H9 (cell line): ENCODE results near the gene SEMA4D. TPM values are rescaled to one million over a fixed set of nuclear protein-coding genes. Genes with fewer than 3 reads are reported as not detected.

ENCODE experiments used
- DNase-seq: peaks from one replicate; pipeline ENCODE4 v3.0.0-alpha.2; 2017
- H2AFZ ChIP-seq: one replicate; pipeline ENCODE4 v1.6.1; 2013; ENCODE audit warnings: mild to moderate bottlenecking, low read length, control low read depth, moderate library complexity
- H2AK5ac ChIP-seq: 2 replicates; pipeline ENCODE4 v1.6.1; 2013; ENCODE audit warnings: low read length, control low read depth, mixed read lengths; ENCODE audit not compliant: insufficient read length
- H2BK120ac ChIP-seq: one replicate; pipeline ENCODE4 v1.6.1; 2013; ENCODE audit warnings: low read depth, mild to moderate bottlenecking, low read length, control low read depth, inconsistent platforms; ENCODE audit not compliant: poor library complexity, severe bottlenecking
- H2BK12ac ChIP-seq: 2 replicates; pipeline ENCODE4 v1.6.1; 2013; ENCODE audit warnings: low read length, control low read depth, mixed read lengths, low read depth; ENCODE audit not compliant: insufficient read length
- H2BK15ac ChIP-seq: 2 replicates; pipeline ENCODE4 v1.6.1; 2013; ENCODE audit warnings: low read depth, low read length, control low read depth
- H2BK20ac ChIP-seq: one replicate; pipeline ENCODE4 v1.6.1; 2013; ENCODE audit warnings: low read depth, mild to moderate bottlenecking, low read length, control low read depth, inconsistent platforms; ENCODE audit not compliant: poor library complexity, severe bottlenecking
- H2BK5ac ChIP-seq: 2 replicates; pipeline ENCODE4 v1.6.1; 2013; ENCODE audit warnings: low read length, control low read depth, mixed read lengths; ENCODE audit not compliant: insufficient read length
- H3K14ac ChIP-seq: 2 replicates; pipeline ENCODE4 v1.6.1; 2013; ENCODE audit warnings: low read length, control low read depth; ENCODE audit not compliant: insufficient read depth
- H3K18ac ChIP-seq: 2 replicates; pipeline ENCODE4 v1.6.1; 2013; ENCODE audit warnings: low read depth, mild to moderate bottlenecking, mixed read lengths, low read length, control low read depth; ENCODE audit not compliant: insufficient read length
- H3K23ac ChIP-seq: 2 replicates; pipeline ENCODE4 v1.6.1; 2013; ENCODE audit warnings: low read length, control low read depth, mixed read lengths, low read depth; ENCODE audit not compliant: insufficient read length
- H3K23me2 ChIP-seq: 2 replicates; pipeline ENCODE4 v1.6.1; 2013; ENCODE audit warnings: low read depth, mild to moderate bottlenecking, mixed read lengths, low read length, control low read depth; ENCODE audit not compliant: insufficient read length, poor library complexity, severe bottlenecking
- H3K27ac ChIP-seq: 2 replicates; pipeline ENCODE4 v1.5.1; 2013; ENCODE audit warnings: low read length, control low read depth, mixed read lengths, low read depth; ENCODE audit not compliant: insufficient read length
- H3K27me3 ChIP-seq: 2 replicates; pipeline ENCODE4 v1.6.1; 2013; ENCODE audit warnings: low read length, control low read depth, inconsistent platforms; ENCODE audit not compliant: insufficient read depth
- H3K4ac ChIP-seq: 2 replicates; pipeline ENCODE4 v1.6.1; 2013; ENCODE audit warnings: low read depth, mild to moderate bottlenecking, control low read depth, inconsistent platforms, low read length, moderate library complexity
- H3K4me1 ChIP-seq: 2 replicates; pipeline ENCODE4 v1.6.1; 2013; ENCODE audit warnings: low read length, control low read depth, inconsistent platforms; ENCODE audit not compliant: insufficient read depth
- H3K4me2 ChIP-seq: 2 replicates; pipeline ENCODE4 v1.6.1; 2013; ENCODE audit warnings: low read length, control low read depth, mixed read lengths; ENCODE audit not compliant: insufficient read length, insufficient read depth
- H3K56ac ChIP-seq: 2 replicates; pipeline ENCODE4 v1.6.1; 2013; ENCODE audit warnings: low read depth, mild to moderate bottlenecking, mixed read lengths, low read length, control low read depth; ENCODE audit not compliant: insufficient read length
- H3K79me1 ChIP-seq: 2 replicates; pipeline ENCODE4 v1.6.1; 2013; ENCODE audit warnings: low read depth, mild to moderate bottlenecking, moderate library complexity, low read length, control low read depth, inconsistent platforms; ENCODE audit not compliant: insufficient read depth, poor library complexity, severe bottlenecking
- H3K79me2 ChIP-seq: 2 replicates; pipeline ENCODE4 v1.6.1; 2013; ENCODE audit warnings: low read length, control low read depth, inconsistent platforms; ENCODE audit not compliant: insufficient read depth
- H3K9ac ChIP-seq: 2 replicates; pipeline ENCODE4 v1.6.1; 2013; ENCODE audit warnings: low read length, control low read depth, mixed read lengths; ENCODE audit not compliant: insufficient read length; ENCODE audit errors: extremely low read depth
- H3K9me3 ChIP-seq: one replicate; pipeline ENCODE4 v1.6.1; 2013; ENCODE audit warnings: low read depth, low read length, inconsistent platforms; ENCODE audit not compliant: control insufficient read depth
- H3T11ph ChIP-seq: one replicate; pipeline ENCODE4 v1.6.1; 2013; ENCODE audit warnings: mild to moderate bottlenecking, low read length, control low read depth, inconsistent platforms
- H4K20me1 ChIP-seq: one replicate; pipeline ENCODE4 v1.6.1; 2013; ENCODE audit not compliant: control insufficient read depth, insufficient read length, insufficient read depth
- H4K5ac ChIP-seq: 2 replicates; pipeline ENCODE4 v1.6.1; 2013; ENCODE audit warnings: low read depth, mild to moderate bottlenecking, mixed read lengths, low read length, control low read depth; ENCODE audit not compliant: insufficient read length
- H4K8ac ChIP-seq: replicated peaks from 2 replicates; pipeline ENCODE4 v1.6.1; 2013; ENCODE audit warnings: low read length, control low read depth, mixed read lengths, low read depth; ENCODE audit not compliant: insufficient read length
- H4K91ac ChIP-seq: 2 replicates; pipeline ENCODE4 v1.6.1; 2013; ENCODE audit warnings: low read depth, mild to moderate bottlenecking, moderate library complexity, mixed read lengths, low read length, control low read depth; ENCODE audit not compliant: insufficient read length
- H3K27ac Mint-ChIP-seq, 3 experiments: 2 replicates in 2 of 3; 3 replicates in 1 of 3; pipeline ENCODE4 v1.8.0; 2020 to 2021; ENCODE audit warnings: mixed read lengths in 3 of 3, mild to moderate bottlenecking in 1 of 3, moderate library complexity in 1 of 3
- H3K27me3 Mint-ChIP-seq: 2 replicates; pipeline ENCODE4 v1.8.0; 2021; ENCODE audit warnings: low read depth, mild to moderate bottlenecking, moderate library complexity, mixed read lengths
- H3K36me3 Mint-ChIP-seq, 3 experiments: 2 replicates in 2 of 3; 3 replicates in 1 of 3; pipeline ENCODE4 v1.8.0; 2020 to 2021; ENCODE audit warnings: low read depth in 3 of 3, mixed read lengths in 3 of 3; ENCODE audit not compliant: insufficient read depth in 1 of 3
- H3K4me1 Mint-ChIP-seq, 2 experiments: 2 replicates each; pipeline ENCODE4 v1.8.0; 2020; ENCODE audit warnings: mixed read lengths in 2 of 2
- H3K4me3 Mint-ChIP-seq, 2 experiments: 2 replicates in 1 of 2; 3 replicates in 1 of 2; pipeline ENCODE4 v1.8.0; 2020 to 2021; ENCODE audit warnings: mild to moderate bottlenecking in 2 of 2, mixed read lengths in 2 of 2, moderate library complexity in 1 of 2
- H3K9me3 Mint-ChIP-seq, 2 experiments: 2 replicates in 1 of 2; 3 replicates in 1 of 2; pipeline ENCODE4 v1.8.0; 2020; ENCODE audit warnings: mild to moderate bottlenecking in 2 of 2, mixed read lengths in 2 of 2, moderate library complexity in 1 of 2
- CTCF ChIP-seq: fragments of 200-600 bp; sonication (generic); conservative IDR thresholded peaks from 3 replicates; pipeline ENCODE4 v1.8.0; 2021; ENCODE audit warnings: antibody characterized with exemption, mild to moderate bottlenecking
- whole genome bisulfite sequencing: extraction: QIAGEN DNeasy Blood & Tissue Kit; methylation state at CpG from one replicate; pipeline ENCODE4 v1.1.7; 2013; ENCODE audit warnings: missing lambda C conversion rate, low lambda C conversion rate, mixed read lengths; ENCODE audit not compliant: insufficient read length; ENCODE audit errors: extremely low coverage; 5-methylcytosine and 5-hydroxymethylcytosine counted together
- total RNA-seq: library from RNA; stranded (reverse); gene quantifications from 2 replicates; pipeline ENCODE4 v1.2.1, GENCODE V29; 2021

Gene SEMA4D
- total RNA-seq, 1 experiment from 2014 or later: 47.2 TPM

GRCh38 chr9:89328064-89328463 is 169.8 kb downstream of the SEMA4D start:
- Histone ChIP-seq H2AK5ac (no peak overlapping the region), H3K27me3 (no peaks in the 10 kb centered on the region), H2BK12ac (no peak overlapping the region), H3K27ac (no peak overlapping the region), H2BK15ac (no peak overlapping the region), H3K9me3 (no peaks in the 10 kb centered on the region), H3K56ac (no peak overlapping the region), H4K91ac (no peak overlapping the region), H4K8ac (no peak overlapping the region), H3K79me2 (peaks cover 7% of the 10 kb centered on the region; the same call in 1 of the 2 replicates), H3K14ac (no peak overlapping the region), H3K23me2 (no peaks in the 10 kb centered on the region), H2BK5ac (no peak overlapping the region), H2BK20ac (no peak overlapping the region), H3K4ac (no peak overlapping the region), H3K4me1 (no peaks in the 10 kb centered on the region), H4K20me1 (no peaks in the 10 kb centered on the region), H2AFZ (no peak overlapping the region), H4K5ac (no peak overlapping the region), H3T11ph (no peak overlapping the region), H3K79me1 (peaks cover 10% of the 10 kb centered on the region), H2BK120ac (no peak overlapping the region), H3K23ac (no peak overlapping the region), H3K9ac (no peak overlapping the region), H3K4me2 (no peak overlapping the region), H3K18ac (no peak overlapping the region)
- no peak overlapping the region for H3K4me3 Mint-ChIP-seq
- H3K9me3 Mint-ChIP-seq: no peaks in the 10 kb centered on the region
- H3K36me3 Mint-ChIP-seq: peaks cover 19 to 67% (median 52%) of the 10 kb centered on the region in 3 experiments; a peak in 6 of 7 replicates
- WGBS: no CpG with 5 or more reads among the region's 8 CpGs
- no peak for TF ChIP-seq CTCF
- no peak overlapping the region for H3K27ac Mint-ChIP-seq
- H3K4me1 Mint-ChIP-seq: no peaks in the 10 kb centered on the region
- H3K27me3 Mint-ChIP-seq: no peaks in the 10 kb centered on the region
- DNase-seq: no peak
